Breast epithelium (tissue), 4 donors: ENCODE measurements around the gene MLLT6. TPM values are rescaled to one million over a fixed set of nuclear protein-coding genes. Genes with fewer than 3 reads are reported as not detected.
"Not testable (repeated sequence)": the region's sequence is repeated elsewhere in the genome, so short reads cannot be mapped to it uniquely, and the experiment has no call there.

Experiments
- DNase-seq, 2 donors: peaks; one replicate each; pipeline ENCODE4 v3.0.0-alpha.2; 2019; ENCODE audit warnings: low spot score in 2 of 2
- H3K27ac ChIP-seq, 2 donors: fragments of 200-600 bp; sonication (generic) in 1 of 2; one replicate each; pipeline ENCODE4 v1.5.1; 2016 to 2019; ENCODE audit warnings: mild to moderate bottlenecking in 1 of 2
- H3K27me3 ChIP-seq, 2 donors: fragments of 200-600 bp; sonication (generic) in 1 of 2; one replicate each; pipeline versions ENCODE4 v1.5.1 to v1.6.0; 2017 to 2019; ENCODE audit warnings: control low read depth in 1 of 2, mild to moderate bottlenecking in 1 of 2
- H3K36me3 ChIP-seq: fragments of 200-600 bp; one replicate; pipeline ENCODE4 v1.5.1; 2019
- H3K4me1 ChIP-seq, 2 donors: fragments of 200-600 bp; sonication (generic); one replicate each; pipeline ENCODE4 v1.5.1; 2016 to 2019; ENCODE audit warnings: control low read depth in 1 of 2
- H3K4me3 ChIP-seq, 3 donors: fragments of 200-600 bp; sonication (generic); 1 replicate in 2 of 3; 2 replicates in 1 of 3; pipeline ENCODE4 v1.5.1; 2016 to 2019; ENCODE audit warnings: mild to moderate bottlenecking in 3 of 3, moderate library complexity in 2 of 3
- H3K9me3 ChIP-seq, 2 donors: fragments of 200-600 bp; sonication (generic) in 1 of 2; one replicate each; pipeline ENCODE4 v1.5.1; 2016 to 2019; ENCODE audit warnings: control low read depth in 1 of 2
- POLR2A ChIP-seq: fragments of 450-650 bp; IDR thresholded peaks from one replicate; pipeline ENCODE4 v1.6.1; 2016; ENCODE audit warnings: antibody characterized with exemption, mild to moderate bottlenecking, moderate library complexity
- POLR2AphosphoS5 ChIP-seq, 3 donors: sonication (generic); formaldehyde crosslinking; IDR thresholded peaks; one replicate each; pipeline ENCODE4 v1.6.1; 2017; ENCODE audit warnings: antibody characterized with exemption in 3 of 3
- intact Hi-C: fragments of 100-400 bp; cut with DNase I; formaldehyde crosslinking; loops from one replicate; pipeline ENCODE4 v1.15.1; 2023; ENCODE audit warnings: low total_unique reads
- total RNA-seq, 3 donors: library from RNA; depleted of rRNA; stranded (reverse); fragments of >200 nt; gene quantifications; one replicate each; pipeline ENCODE4 v1.1.0, GENCODE V29; 2016
- TF ChIP-seq, protein P1 (sequence below), 3 donors: fragments of 450-650 bp; IDR thresholded peaks; one replicate each; pipeline ENCODE4 v1.5.1; 2016 to 2017; ENCODE audit warnings: antibody characterized with exemption in 3 of 3, mild to moderate bottlenecking in 3 of 3, moderate library complexity in 3 of 3

The MLLT6 gene
- total RNA-seq, 3 donors from 2014 or later, result 41.9 to 101 (median 90.5) TPM

DNA sequence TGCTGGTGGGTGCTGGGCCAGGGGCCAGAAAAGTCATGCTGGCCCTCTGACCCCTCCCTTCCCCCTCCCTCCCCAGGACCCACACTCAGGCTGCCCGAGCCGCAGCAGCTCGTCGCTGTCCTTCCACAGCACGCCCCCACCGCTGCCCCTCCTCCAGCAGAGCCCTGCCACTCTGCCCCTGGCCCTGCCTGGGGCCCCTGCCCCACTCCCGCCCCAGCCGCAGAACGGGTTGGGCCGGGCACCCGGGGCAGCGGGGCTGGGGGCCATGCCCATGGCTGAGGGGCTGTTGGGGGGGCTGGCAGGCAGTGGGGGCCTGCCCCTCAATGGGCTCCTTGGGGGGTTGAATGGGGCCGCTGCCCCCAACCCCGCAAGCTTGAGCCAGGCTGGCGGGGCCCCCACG, 16.7 kb downstream of the MLLT6 start:
- H3K9me3 ChIP-seq, result no peaks in the 10 kb centered on the region
- H3K27ac ChIP-seq, result no peak overlapping the region
- no peak for DNase-seq
- intact Hi-C loops, result no loop called here
- H3K4me3 ChIP-seq, result no peak overlapping the region
- peaks cover 3% of the 10 kb centered on the region for H3K36me3 ChIP-seq
- H3K4me1 ChIP-seq, result no peaks in the 10 kb centered on the region
- no peak for TF ChIP-seq POLR2A
- TF ChIP-seq POLR2AphosphoS5 (IDR thresholded peaks at IDR 0.05), result no peak
- TF ChIP-seq, protein P1, sequence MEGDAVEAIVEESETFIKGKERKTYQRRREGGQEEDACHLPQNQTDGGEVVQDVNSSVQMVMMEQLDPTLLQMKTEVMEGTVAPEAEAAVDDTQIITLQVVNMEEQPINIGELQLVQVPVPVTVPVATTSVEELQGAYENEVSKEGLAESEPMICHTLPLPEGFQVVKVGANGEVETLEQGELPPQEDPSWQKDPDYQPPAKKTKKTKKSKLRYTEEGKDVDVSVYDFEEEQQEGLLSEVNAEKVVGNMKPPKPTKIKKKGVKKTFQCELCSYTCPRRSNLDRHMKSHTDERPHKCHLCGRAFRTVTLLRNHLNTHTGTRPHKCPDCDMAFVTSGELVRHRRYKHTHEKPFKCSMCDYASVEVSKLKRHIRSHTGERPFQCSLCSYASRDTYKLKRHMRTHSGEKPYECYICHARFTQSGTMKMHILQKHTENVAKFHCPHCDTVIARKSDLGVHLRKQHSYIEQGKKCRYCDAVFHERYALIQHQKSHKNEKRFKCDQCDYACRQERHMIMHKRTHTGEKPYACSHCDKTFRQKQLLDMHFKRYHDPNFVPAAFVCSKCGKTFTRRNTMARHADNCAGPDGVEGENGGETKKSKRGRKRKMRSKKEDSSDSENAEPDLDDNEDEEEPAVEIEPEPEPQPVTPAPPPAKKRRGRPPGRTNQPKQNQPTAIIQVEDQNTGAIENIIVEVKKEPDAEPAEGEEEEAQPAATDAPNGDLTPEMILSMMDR (IDR thresholded peaks at IDR 0.05), result no peak
- H3K27me3 ChIP-seq, result no peaks in the 10 kb centered on the region

DNA sequence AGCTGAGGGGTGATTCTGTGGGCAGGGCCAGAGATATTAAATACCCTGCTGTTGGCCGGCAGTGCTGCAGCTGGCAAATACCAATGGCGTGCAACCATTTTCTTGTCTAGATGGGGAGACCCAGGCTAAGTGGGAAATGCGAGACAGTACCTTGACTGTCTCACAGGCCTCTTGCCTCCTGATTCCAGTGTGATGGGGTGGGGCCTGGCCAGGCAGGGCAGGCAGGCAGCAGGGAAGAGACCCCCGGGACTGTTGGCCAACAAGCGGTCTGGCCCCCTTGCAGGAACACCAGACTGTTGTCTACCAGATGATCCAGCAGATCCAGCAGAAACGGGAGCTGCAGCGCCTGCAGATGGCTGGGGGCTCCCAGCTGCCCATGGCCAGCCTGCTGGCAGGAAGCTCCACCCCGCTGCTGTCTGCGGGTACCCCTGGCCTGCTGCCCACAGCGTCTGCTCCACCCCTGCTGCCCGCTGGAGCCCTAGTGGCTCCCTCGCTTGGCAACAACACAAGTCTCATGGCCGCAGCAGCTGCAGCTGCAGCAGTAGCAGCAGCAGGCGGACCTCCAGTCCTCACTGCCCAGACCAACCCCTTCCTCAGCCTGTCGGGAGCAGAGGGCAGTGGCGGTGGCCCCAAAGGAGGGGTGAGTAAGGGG, 19.4 kb downstream of the MLLT6 start:
- peaks cover 3% of the 10 kb centered on the region for H3K36me3 ChIP-seq

DNA sequence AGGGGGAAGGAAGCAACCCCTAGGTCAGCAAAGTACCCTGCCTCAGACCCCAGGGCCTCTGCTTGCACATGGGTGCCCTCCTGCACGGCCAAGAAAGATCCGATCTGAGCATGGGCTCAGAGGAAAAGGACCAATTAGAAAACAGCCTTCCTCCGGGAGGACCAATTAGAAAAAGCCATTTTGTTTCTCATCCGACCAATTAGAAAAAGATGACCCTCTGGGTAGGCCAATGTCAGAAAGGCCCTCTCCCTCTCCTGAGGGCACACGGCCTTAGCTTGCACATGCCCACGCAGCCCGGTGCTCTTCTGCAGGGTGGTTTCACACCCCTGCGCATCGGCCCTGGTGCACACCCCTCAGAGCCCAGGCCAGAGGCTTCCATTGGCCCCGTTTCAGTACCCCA, 20.0 kb downstream of the MLLT6 start:
- Histone ChIP-seq H3K27ac (no peak overlapping the region), H3K27me3 (no peaks in the 10 kb centered on the region), H3K36me3 (peaks cover 3% of the 10 kb centered on the region), H3K4me1 (peaks cover 0 to 5% of the 10 kb centered on the region in 2 donors), H3K9me3 (no peaks in the 10 kb centered on the region), H3K4me3 (no peak overlapping the region)
- no peak for TF ChIP-seq POLR2A
- TF ChIP-seq POLR2AphosphoS5 (IDR thresholded peaks at IDR 0.05), result no peak
- TF ChIP-seq, protein P1 (IDR thresholded peaks at IDR 0.05), result no peak
- DNase-seq, result no peak
- intact Hi-C loops, result no loop called here

More for the DNA sequence above, 19.4 kb downstream of the MLLT6 start:
- H3K27me3 ChIP-seq, result no peaks in the 10 kb centered on the region
- peaks cover 0 to 5% of the 10 kb centered on the region in 2 donors for H3K4me1 ChIP-seq
- H3K4me3 ChIP-seq, result no peak overlapping the region
- intact Hi-C loops, result no loop called here
- H3K27ac ChIP-seq, result no peak overlapping the region
- TF ChIP-seq, protein P1 (IDR thresholded peaks at IDR 0.05), result no peak
- TF ChIP-seq POLR2A (no peak), POLR2AphosphoS5 (IDR thresholded peaks at IDR 0.05) (no peak)
- DNase-seq, result no peak
- no peaks in the 10 kb centered on the region for H3K9me3 ChIP-seq

DNA sequence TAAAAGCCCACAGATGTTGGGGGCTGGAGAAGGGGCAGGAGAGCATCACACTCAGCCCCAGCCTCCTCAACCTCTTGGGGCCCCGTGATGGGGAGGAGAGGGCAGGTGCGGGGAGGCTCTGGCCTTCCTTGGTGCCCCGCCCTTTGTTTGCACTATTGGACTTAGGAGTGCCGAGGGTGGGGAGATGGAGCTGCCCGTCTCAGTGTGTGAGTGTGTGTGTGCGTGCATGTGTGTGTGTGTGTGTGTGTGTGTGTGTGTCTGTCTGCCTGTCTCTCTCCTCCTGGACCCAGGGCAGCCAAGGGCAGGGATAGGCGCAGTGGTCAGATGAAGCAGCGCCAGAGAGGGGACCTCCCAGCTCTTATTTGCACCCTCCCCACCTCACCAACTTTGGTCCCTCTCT, 21.1 kb downstream of the MLLT6 start:
- H3K36me3 ChIP-seq, H3K4me3 ChIP-seq, DNase-seq, H3K27me3 ChIP-seq, H3K27ac ChIP-seq, intact Hi-C loops, H3K9me3 ChIP-seq, H3K4me1 ChIP-seq: not testable (repeated sequence)

DNA sequence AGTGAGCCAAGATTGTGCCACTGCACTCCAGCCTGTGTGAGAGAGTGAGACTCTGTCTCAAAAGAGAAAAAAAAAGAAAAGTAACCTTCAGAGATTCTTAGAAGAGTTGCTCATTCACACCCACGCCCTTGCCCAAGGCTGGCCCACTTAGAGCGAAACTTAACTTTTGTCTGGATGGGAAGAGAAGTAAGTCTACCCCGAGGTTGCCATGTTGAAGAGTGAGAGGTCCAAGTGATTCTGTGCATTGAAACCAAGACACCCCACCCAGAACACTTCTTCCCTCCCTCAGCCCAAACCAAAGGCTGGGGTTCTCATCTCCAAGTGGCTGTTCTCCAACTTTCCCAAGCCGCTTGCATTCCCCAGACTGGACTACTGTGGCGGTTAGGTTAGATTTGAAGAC, 22.7 kb downstream of the MLLT6 start:
- no peak for DNase-seq
- no peak overlapping the region for H3K4me3 ChIP-seq
- intact Hi-C loops, result no loop called here
- peaks cover 2 to 20% of the 10 kb centered on the region in 2 donors for H3K4me1 ChIP-seq
- peaks cover 3% of the 10 kb centered on the region for H3K36me3 ChIP-seq
- H3K9me3 ChIP-seq, result no peaks in the 10 kb centered on the region
- no peak overlapping the region for H3K27ac ChIP-seq
- TF ChIP-seq POLR2AphosphoS5 (IDR thresholded peaks at IDR 0.05) (no peak), POLR2A (no peak)
- TF ChIP-seq, protein P1 (IDR thresholded peaks at IDR 0.05), result no peak
- no peaks in the 10 kb centered on the region for H3K27me3 ChIP-seq
